ENCODE data around the gene FBXO42.

FBXO42 gene

GRCh38 chr1:16204216-16204615 lies 148.1 kb downstream of the FBXO42 start:
- DNase-seq (ENCODE audit: extremely low read depth, low read depth), result no peak
- no peak for TF ChIP-seq CTCF (IDR thresholded peaks at IDR 0.05; ENCODE audit: low read depth, low read length)

- DNase-seq (ENCODE audit: extremely low read depth, low read depth), result no peak
- no peak for TF ChIP-seq CTCF (IDR thresholded peaks at IDR 0.05; ENCODE audit: low read depth, low read length)
These were observed 148.7 kb downstream of the FBXO42 start for GRCh38 chr1:16203550-16203949.

- DNase-seq (ENCODE audit: extremely low read depth, low read depth), result no peak
- no peak for TF ChIP-seq CTCF (IDR thresholded peaks at IDR 0.05; ENCODE audit: low read depth, low read length)
These were observed 149.7 kb downstream of the FBXO42 start for GRCh38 chr1:16202281-16203210.

GRCh38 chr1:16199700-16200099 lies 152.6 kb downstream of the FBXO42 start:
- DNase-seq (ENCODE audit: extremely low read depth, low read depth), result no peak
- no peak for TF ChIP-seq CTCF (IDR thresholded peaks at IDR 0.05; ENCODE audit: low read depth, low read length)

GRCh38 chr1:16199157-16199501 lies 153.2 kb downstream of the FBXO42 start:
- no peak for DNase-seq (ENCODE audit: extremely low read depth, low read depth)
- TF ChIP-seq CTCF (IDR thresholded peaks at IDR 0.05; ENCODE audit: low read depth, low read length), result no peak

GRCh38 chr1:16198444-16199156 lies 153.7 kb downstream of the FBXO42 start:
- TF ChIP-seq CTCF (IDR thresholded peaks at IDR 0.05; ENCODE audit: low read depth, low read length), result no peak
- no peak for DNase-seq (ENCODE audit: extremely low read depth, low read depth)

- DNase-seq (ENCODE audit: extremely low read depth, low read depth), result no peak
- TF ChIP-seq CTCF (IDR thresholded peaks at IDR 0.05; ENCODE audit: low read depth, low read length), result no peak
These were observed 155.4 kb downstream of the FBXO42 start for GRCh38 chr1:16196874-16197273.
